Stimulated activated CD4-positive, alpha-beta T cell treated with anti-CD3 and anti-CD28 coated beads, Interleukin-15, amount 100 ng/mL, for 1 hour (primary cell): ENCODE data around the gene MEG3.
"Not testable (repeated sequence)": the region's sequence is repeated elsewhere in the genome, so short reads cannot be mapped to it uniquely, and the experiment has no call there.

Experiments used
- DNase-seq, 2 donors: peaks; one replicate each; pipeline ENCODE4 v3.0.0-alpha.2; 2020; ENCODE audit warnings: low read depth in 1 of 2, low spot score in 1 of 2

The MEG3 gene

GRCh38 chr14:100788517-100788916 is 37.4 kb upstream of the MEG3 start:
- DNase-seq, result no peak

GRCh38 chr14:100788942-100789341 is 37.0 kb upstream of the MEG3 start:
- no peak for DNase-seq

GRCh38 chr14:100789460-100790417 is 36.2 kb upstream of the MEG3 start:
- DNase-seq, result no peak

- no peak for DNase-seq
Observed at GRCh38 chr14:100790502-100791347, 35.2 kb upstream of the MEG3 start.

- no peak for DNase-seq
Observed at GRCh38 chr14:100791348-100791735, 34.6 kb upstream of the MEG3 start.

GRCh38 chr14:100791995-100792394 is 33.9 kb upstream of the MEG3 start:
- no peak for DNase-seq

- DNase-seq, result no peak
Observed at GRCh38 chr14:100796946-100797345, 29.0 kb upstream of the MEG3 start.

- DNase-seq, result no peak
Observed at GRCh38 chr14:100800041-100800440, 25.9 kb upstream of the MEG3 start.

- DNase-seq, result not testable (repeated sequence)
Observed at GRCh38 chr14:100801433-100801832, 24.5 kb upstream of the MEG3 start.

- DNase-seq, result no peak
Observed at GRCh38 chr14:100802179-100802578, 23.7 kb upstream of the MEG3 start.

GRCh38 chr14:100802766-100803165 is 23.2 kb upstream of the MEG3 start:
- no peak for DNase-seq

- DNase-seq, result no peak
Observed at GRCh38 chr14:100803226-100803625, 22.7 kb upstream of the MEG3 start.

GRCh38 chr14:100803676-100804075 is 22.2 kb upstream of the MEG3 start:
- DNase-seq, result no peak

GRCh38 chr14:100804138-100804537 is 21.8 kb upstream of the MEG3 start:
- no peak for DNase-seq

- DNase-seq, result no peak
Observed at GRCh38 chr14:100804558-100805309, 21.2 kb upstream of the MEG3 start.

GRCh38 chr14:100806386-100806785 is 19.5 kb upstream of the MEG3 start:
- no peak for DNase-seq

- DNase-seq, result no peak
Observed at GRCh38 chr14:100807496-100807895, 18.4 kb upstream of the MEG3 start.

- no peak for DNase-seq
Observed at GRCh38 chr14:100807979-100808734, 17.8 kb upstream of the MEG3 start.

- DNase-seq, result no peak
Observed at GRCh38 chr14:100810435-100810834, 15.5 kb upstream of the MEG3 start.

GRCh38 chr14:100810861-100811461 is 15.0 kb upstream of the MEG3 start:
- DNase-seq, result no peak
